Naive B cell (primary cell): ENCODE results near the gene PRR12. TPM values are rescaled to one million over a fixed set of nuclear protein-coding genes. Genes with fewer than 3 reads are reported as not detected.
A peak's percentile ranks its signal among the peaks of the same experiment; 100 is the strongest.

Source experiments
- ATAC-seq, 2 donors: fragments of 150-1000 bp; cut with Tn5 transposase; 2 replicates each; pipeline ENCODE4 v1.10.0; 2021; ENCODE audit warnings: low read depth in 2 of 2, mild to moderate bottlenecking in 2 of 2, moderate library complexity in 2 of 2
- DNase-seq: peaks from one replicate; pipeline ENCODE4 v3.0.0; 2022
- H3K27ac Mint-ChIP-seq, 6 donors: one replicate each; pipeline ENCODE4 v1.8.0; 2020 to 2022; ENCODE audit warnings: mild to moderate bottlenecking in 6 of 6, mixed read lengths in 6 of 6, moderate library complexity in 5 of 6, inconsistent platforms in 2 of 6
- H3K27me3 Mint-ChIP-seq, 3 donors: one replicate each; pipeline ENCODE4 v1.8.0; 2021 to 2022; ENCODE audit warnings: mixed read lengths in 3 of 3, mild to moderate bottlenecking in 1 of 3
- H3K36me3 Mint-ChIP-seq, 2 donors: one replicate each; pipeline ENCODE4 v1.8.0; 2020 to 2022; ENCODE audit warnings: mixed read lengths in 2 of 2, inconsistent platforms in 1 of 2, mild to moderate bottlenecking in 1 of 2
- H3K4me1 Mint-ChIP-seq, 3 donors: one replicate each; pipeline ENCODE4 v1.8.0; 2020 to 2022; ENCODE audit warnings: mixed read lengths in 3 of 3, inconsistent platforms in 1 of 3, mild to moderate bottlenecking in 1 of 3, moderate library complexity in 1 of 3
- H3K4me3 Mint-ChIP-seq, 8 donors: one replicate each; pipeline ENCODE4 v1.8.0; 2020 to 2022; ENCODE audit warnings: mild to moderate bottlenecking in 8 of 8, mixed read lengths in 8 of 8, moderate library complexity in 8 of 8, inconsistent platforms in 2 of 8
- H3K9me3 Mint-ChIP-seq, 7 donors: one replicate each; pipeline ENCODE4 v1.8.0; 2020 to 2022; ENCODE audit warnings: mixed read lengths in 7 of 7, mild to moderate bottlenecking in 5 of 7, inconsistent platforms in 2 of 7, moderate library complexity in 1 of 7
- polyA plus RNA-seq, 6 donors: library from polyadenylated mRNA; unstranded; fragments of 300-500 nt; fragmentation: Illumina TruSeq; gene quantifications; one replicate each; pipeline ENCODE4 v1.2.3, GENCODE V29; 2021; ENCODE audit warnings: low read depth in 6 of 6

The PRR12 gene
- polyA plus RNA-seq, 6 donors from 2014 or later = 0.09 to 0.77 (median 0.29) TPM

GRCh38 chr19:49639401-49640112, 48.6 kb downstream of the PRR12 start:
- H3K9me3 Mint-ChIP-seq = no peaks in the 10 kb centered on the region
- H3K27me3 Mint-ChIP-seq = peaks cover 0 to 5% (median 0%) of the 10 kb centered on the region in 3 donors
- peak overlapping the region in 5 of 6 donors; percentile 15 to 99 (median 94) for H3K27ac Mint-ChIP-seq
- peaks cover 44 to 65% (median 55%) of the 10 kb centered on the region in 3 donors for H3K4me1 Mint-ChIP-seq
- H3K4me3 Mint-ChIP-seq = peak overlapping the region; percentile 89 to 99 (median 97)
- DNase-seq (no peak), ATAC-seq (no peak)
- no peaks in the 10 kb centered on the region for H3K36me3 Mint-ChIP-seq

DNA sequence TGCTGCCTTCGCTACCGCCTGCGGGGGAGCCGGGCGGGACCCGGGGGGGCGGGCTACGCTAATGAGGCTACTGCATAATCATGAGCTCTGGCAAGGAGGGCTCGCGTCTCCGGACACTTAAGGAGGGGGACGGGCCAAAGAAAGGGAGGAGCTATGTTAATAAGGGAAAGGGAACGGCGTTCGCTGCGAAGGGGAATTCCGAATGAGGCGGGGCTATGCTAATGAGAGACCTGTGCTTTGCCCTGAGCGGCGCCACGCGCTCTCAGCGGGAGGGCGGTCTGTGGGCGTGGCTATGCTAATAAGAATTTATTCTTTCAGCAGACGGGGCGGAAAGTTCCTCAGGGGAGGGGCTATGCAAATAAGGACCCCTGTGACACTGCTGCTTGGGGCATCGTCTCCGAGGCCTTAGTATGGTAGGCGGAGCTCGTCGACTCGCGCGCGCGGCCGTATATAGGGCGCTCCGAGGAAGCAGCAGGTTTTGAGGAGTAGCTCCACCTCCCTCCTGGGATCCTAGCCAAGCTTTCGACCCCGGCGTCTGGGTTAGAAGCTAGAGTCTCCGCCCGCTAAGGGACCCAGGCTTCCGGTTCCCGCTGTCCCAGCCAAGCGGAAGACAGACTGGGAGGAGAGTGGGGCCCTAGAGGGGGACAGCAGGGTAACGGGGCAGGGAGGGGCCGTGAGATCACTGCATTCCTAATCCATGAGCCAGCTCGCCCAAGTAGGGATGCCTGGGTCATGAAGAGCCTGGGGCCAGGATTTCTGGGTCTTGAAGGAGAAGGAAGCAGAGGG, 49.3 kb downstream of the PRR12 start, which contains the start of gene RRAS:
RRAS (minus strand) TSS at position 31 of the 786 bp plus-strand sequence. CDS start 45 bp downstream, outside the sequence.
- Mint-ChIP-seq H3K27ac (peak within 1 kb of the TSS; percentile 97 to 100 (median 99)), H3K27me3 (peaks cover 0 to 5% (median 0%) of the 10 kb centered on the region in 3 donors), H3K4me1 (peaks cover 49 to 68% (median 60%) of the 10 kb centered on the region in 3 donors), H3K4me3 (peak within 1 kb of the TSS; percentile 89 to 99 (median 97)), H3K36me3 (no peaks in the 10 kb centered on the region), H3K9me3 (no peaks in the 10 kb centered on the region)
- ATAC-seq = peak; percentile 60 to 64
- peak; percentile 100 for DNase-seq

DNA sequence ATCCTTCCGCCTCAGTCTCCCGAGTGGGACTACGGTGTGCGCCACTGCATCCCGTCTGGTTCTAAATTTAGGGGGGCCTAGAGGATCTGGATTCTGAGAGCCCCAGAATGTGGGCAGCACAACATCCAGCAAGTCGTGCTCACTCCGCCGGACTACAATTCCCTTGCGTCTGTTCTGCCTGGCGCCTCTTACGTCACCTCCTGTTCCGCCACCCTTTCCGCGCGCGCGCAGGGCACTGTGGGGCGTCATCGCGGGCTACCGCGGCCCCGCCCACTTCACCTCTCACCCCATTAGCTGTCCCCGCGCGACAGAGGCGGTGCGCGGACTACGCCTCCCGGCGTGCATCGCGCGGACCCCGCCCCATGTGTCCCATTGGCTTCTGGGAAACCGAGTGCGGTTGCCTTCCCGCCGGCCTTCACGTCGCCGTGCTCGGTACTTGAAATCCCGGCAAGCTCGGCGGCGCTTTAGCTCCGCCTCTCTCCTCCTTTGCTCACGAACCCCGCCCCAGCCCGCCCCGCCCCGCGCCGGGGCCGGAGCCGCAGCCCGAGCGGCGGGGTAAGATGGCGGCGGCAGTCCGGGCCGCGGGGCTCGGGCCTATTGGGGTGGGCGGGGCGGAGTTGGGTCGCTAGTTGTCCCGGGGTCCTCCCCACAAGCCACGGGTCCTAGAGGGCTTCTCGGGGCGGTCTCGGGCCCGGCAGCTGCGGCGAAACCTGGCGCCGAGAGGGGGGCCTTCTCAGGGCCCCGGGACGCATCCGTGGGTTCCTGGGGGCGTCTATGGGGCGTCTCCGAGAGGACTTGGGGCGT, 50.9 kb downstream of the PRR12 start, which contains the start of gene SCAF1:
SCAF1 (plus strand) TSS at position 522 of the 804 bp plus-strand sequence. CDS start 2,818 bp downstream, outside the sequence.
- Mint-ChIP-seq H3K27me3 (peaks cover 0 to 5% (median 0%) of the 10 kb centered on the region in 3 donors), H3K27ac (peak within 1 kb of the TSS; percentile 97 to 100 (median 99)), H3K9me3 (no peaks in the 10 kb centered on the region), H3K4me3 (peak within 1 kb of the TSS; percentile 89 to 99 (median 97)), H3K4me1 (peaks cover 53 to 72% (median 69%) of the 10 kb centered on the region in 3 donors), H3K36me3 (no peaks in the 10 kb centered on the region)
- peak; percentile 100 for DNase-seq
- ATAC-seq = peak; percentile 67

- peaks cover 0 to 5% (median 0%) of the 10 kb centered on the region in 3 donors for H3K27me3 Mint-ChIP-seq
- H3K27ac Mint-ChIP-seq = peak overlapping the region; percentile 88 to 100 (median 98)
- ATAC-seq (no peak), DNase-seq (no peak)
- H3K4me3 Mint-ChIP-seq = peak overlapping the region; percentile 89 to 99 (median 97)
- no peaks in the 10 kb centered on the region for H3K9me3 Mint-ChIP-seq
- H3K36me3 Mint-ChIP-seq = no peaks in the 10 kb centered on the region
- H3K4me1 Mint-ChIP-seq = peaks cover 52 to 69% (median 68%) of the 10 kb centered on the region in 3 donors
Observed at GRCh38 chr19:49642492-49643035, 51.6 kb downstream of the PRR12 start.

DNA sequence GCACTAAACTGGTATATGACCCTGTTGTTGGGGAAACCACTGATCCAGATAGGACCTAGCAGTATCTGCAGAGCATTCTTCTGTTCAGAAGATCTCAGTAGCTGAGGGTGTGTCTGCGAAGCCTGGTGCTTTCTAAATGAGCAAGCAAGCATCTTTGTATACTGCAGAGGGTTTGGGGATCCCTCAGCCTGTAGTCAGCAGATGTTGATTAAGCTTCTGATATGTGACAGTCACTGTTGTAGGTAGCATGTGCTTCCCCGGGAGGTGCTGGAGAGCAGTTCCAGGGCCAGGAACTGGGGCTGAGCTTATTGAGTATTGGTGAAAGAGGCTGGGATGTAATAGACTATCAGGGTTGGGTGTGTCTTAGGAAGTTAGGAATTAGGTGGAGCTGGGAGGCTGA, 52.5 kb downstream of the PRR12 start:
- H3K9me3 Mint-ChIP-seq = no peaks in the 10 kb centered on the region
- H3K4me1 Mint-ChIP-seq = peaks cover 45 to 62% (median 59%) of the 10 kb centered on the region in 3 donors
- DNase-seq (no peak), ATAC-seq (no peak)
- H3K4me3 Mint-ChIP-seq = peak overlapping the region in 6 of 8 donors; percentile 19 to 99 (median 97)
- H3K27ac Mint-ChIP-seq = peak overlapping the region in 4 of 6 donors; percentile 0 to 100 (median 68)
- H3K27me3 Mint-ChIP-seq = peaks cover 0 to 2% (median 0%) of the 10 kb centered on the region in 3 donors
- no peaks in the 10 kb centered on the region for H3K36me3 Mint-ChIP-seq

DNA sequence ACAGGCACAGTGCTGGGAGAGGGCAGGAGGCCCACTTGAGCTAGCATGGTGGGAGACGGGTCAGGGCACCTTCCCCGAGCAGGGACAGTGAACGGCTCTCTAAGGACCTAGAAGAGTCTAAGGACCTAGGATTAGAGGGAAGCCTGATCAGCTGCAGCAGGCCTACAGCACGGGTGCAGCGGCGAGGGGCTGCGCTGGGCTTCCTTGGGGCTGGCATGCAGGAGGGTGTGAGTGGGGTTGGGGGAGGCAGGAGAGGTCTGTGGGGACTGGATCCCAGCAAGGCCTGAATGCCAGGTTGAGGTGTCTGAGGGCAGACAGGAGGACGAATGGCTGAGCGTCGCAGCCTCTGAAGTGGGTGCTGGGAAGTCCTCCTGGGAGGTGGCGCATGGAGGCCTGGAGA, 54.6 kb downstream of the PRR12 start:
- Mint-ChIP-seq H3K27ac (peak overlapping the region in 2 of 6 donors; percentile 45 to 62), H3K4me3 (peak overlapping the region in 2 of 8 donors; percentile 63 to 90), H3K36me3 (no peaks in the 10 kb centered on the region), H3K4me1 (peaks cover 32 to 46% (median 42%) of the 10 kb centered on the region in 3 donors), H3K9me3 (no peaks in the 10 kb centered on the region), H3K27me3 (no peaks in the 10 kb centered on the region)
- no peak for ATAC-seq
- no peak for DNase-seq

DNA sequence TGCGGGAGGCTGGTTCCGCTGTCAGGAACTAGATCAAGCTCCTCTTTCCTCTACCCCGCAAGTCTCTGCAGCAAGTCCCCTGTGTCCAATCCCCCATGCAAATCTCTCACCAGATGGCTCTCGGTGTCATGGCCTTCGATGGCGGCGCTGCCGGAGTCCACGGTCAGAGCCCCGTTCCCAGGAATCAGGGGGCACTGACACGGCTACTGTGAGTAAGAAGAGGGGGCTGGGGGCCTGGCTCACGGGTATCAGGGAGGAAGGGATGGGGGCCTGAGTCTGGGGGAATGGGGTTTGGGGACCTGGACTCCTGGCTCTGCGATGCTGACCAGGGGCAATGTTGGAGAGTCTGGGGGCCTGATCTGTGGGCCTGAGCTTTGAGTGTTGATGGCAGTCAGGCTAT, 55.0 kb downstream of the PRR12 start:
- DNase-seq (no peak), ATAC-seq (no peak)
- H3K4me1 Mint-ChIP-seq = peaks cover 28 to 42% (median 38%) of the 10 kb centered on the region in 3 donors
- H3K27me3 Mint-ChIP-seq = no peaks in the 10 kb centered on the region
- no peaks in the 10 kb centered on the region for H3K36me3 Mint-ChIP-seq
- peak overlapping the region in 2 of 6 donors; percentile 45 to 65 for H3K27ac Mint-ChIP-seq
- peak overlapping the region in 1 of 8 donors; percentile 90 for H3K4me3 Mint-ChIP-seq
- H3K9me3 Mint-ChIP-seq = no peaks in the 10 kb centered on the region

GRCh38 chr19:49646586-49646985, 55.6 kb downstream of the PRR12 start:
- Mint-ChIP-seq H3K9me3 (no peaks in the 10 kb centered on the region), H3K4me1 (peaks cover 27 to 37% (median 37%) of the 10 kb centered on the region in 3 donors), H3K4me3 (no peak overlapping the region), H3K27me3 (no peaks in the 10 kb centered on the region), H3K27ac (no peak overlapping the region), H3K36me3 (no peaks in the 10 kb centered on the region)
- ATAC-seq = no peak
- DNase-seq = no peak

DNA sequence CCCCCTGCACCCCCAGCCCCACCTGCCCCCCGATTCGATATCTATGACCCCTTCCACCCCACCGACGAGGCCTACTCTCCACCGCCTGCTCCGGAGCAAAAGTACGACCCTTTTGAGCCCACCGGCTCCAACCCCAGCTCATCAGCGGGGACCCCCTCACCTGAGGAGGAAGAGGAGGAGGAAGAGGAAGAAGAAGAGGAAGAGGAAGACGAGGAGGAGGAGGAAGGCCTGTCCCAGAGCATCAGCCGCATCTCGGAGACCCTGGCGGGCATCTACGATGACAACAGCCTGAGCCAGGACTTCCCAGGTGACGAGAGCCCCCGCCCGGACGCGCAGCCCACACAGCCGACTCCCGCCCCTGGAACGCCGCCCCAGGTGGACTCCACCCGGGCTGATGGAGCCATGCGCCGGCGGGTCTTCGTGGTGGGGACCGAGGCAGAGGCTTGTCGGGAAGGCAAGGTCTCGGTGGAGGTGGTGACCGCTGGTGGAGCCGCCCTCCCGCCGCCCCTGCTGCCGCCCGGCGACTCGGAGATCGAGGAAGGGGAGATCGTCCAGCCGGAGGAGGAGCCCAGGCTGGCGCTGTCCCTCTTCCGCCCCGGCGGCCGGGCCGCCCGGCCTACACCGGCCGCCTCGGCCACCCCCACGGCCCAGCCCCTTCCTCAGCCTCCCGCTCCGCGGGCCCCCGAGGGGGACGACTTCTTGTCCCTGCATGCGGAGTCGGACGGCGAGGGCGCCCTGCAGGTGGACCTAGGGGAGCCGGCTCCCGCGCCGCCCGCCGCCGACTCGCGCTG, 60.2 kb downstream of the PRR12 start:
- Mint-ChIP-seq H3K4me3 (no peak overlapping the region), H3K36me3 (peaks cover 6 to 7% of the 10 kb centered on the region in 2 donors), H3K27ac (no peak overlapping the region), H3K9me3 (no peaks in the 10 kb centered on the region), H3K27me3 (no peaks in the 10 kb centered on the region), H3K4me1 (peaks cover 0 to 4% (median 2%) of the 10 kb centered on the region in 3 donors)
- ATAC-seq (no peak), DNase-seq (no peak)

DNA sequence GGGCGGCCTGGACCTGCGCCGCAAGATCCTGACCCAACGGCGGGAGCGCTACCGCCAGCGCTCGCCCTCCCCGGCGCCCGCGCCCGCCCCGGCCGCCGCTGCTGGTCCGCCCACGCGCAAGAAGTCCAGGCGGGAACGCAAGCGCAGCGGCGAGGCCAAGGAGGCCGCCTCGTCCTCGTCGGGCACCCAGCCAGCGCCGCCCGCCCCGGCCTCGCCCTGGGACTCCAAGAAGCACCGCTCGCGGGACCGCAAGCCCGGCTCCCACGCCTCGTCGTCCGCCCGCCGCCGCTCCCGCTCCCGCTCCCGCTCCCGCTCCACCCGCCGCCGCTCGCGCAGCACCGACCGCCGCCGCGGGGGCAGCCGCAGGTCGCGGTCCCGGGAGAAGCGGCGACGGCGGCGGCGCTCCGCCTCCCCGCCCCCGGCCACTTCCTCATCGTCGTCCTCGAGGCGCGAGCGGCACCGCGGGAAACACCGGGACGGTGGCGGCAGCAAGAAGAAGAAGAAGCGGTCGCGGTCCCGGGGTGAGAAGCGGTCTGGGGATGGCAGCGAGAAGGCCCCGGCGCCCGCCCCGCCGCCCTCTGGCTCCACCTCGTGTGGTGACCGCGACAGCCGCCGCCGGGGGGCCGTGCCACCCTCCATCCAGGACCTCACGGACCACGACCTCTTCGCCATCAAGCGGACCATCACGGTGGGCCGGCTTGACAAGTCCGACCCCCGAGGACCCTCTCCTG, 61.0 kb downstream of the PRR12 start:
- Mint-ChIP-seq H3K4me3 (no peak overlapping the region), H3K27ac (peak overlapping the region in 1 of 6 donors; percentile 47), H3K36me3 (peaks cover 6 to 7% of the 10 kb centered on the region in 2 donors), H3K4me1 (peaks cover 0 to 3% (median 0%) of the 10 kb centered on the region in 3 donors), H3K27me3 (no peaks in the 10 kb centered on the region), H3K9me3 (no peaks in the 10 kb centered on the region)
- DNase-seq (no peak), ATAC-seq (no peak)
